Adipose tissue (tissue), 3 donors: Measurements from ENCODE around the gene TTF2. TPM values are rescaled to one million over a fixed set of nuclear protein-coding genes. Genes with fewer than 3 reads are reported as not detected.

Experiments used
- H3K27ac ChIP-seq: one replicate; pipeline ENCODE4 v1.5.1; 2013; ENCODE audit warnings: low read depth, low read length
- WGBS, 3 donors: extraction: QIAGEN DNeasy Blood & Tissue Kit; methylation state at CpG; one replicate each; pipeline ENCODE4 v1.1.7; 2013; 5-methylcytosine and 5-hydroxymethylcytosine counted together
- polyA plus RNA-seq, 3 donors: library from polyadenylated mRNA; stranded (reverse); fragments of 200-250 nt; gene quantifications; one replicate each; pipeline ENCODE4 v1.2.3, GENCODE V29; 2013
- donor health status: healthy with polysubstance abuse.
- donor health status: Bipolar disorder and iron deficiency.
- donor health status: healthy.

Gene TTF2
- polyA plus RNA-seq, result 1 to 10 TPM; 2.2 to 5.0 (median 4.8) TPM

DNA sequence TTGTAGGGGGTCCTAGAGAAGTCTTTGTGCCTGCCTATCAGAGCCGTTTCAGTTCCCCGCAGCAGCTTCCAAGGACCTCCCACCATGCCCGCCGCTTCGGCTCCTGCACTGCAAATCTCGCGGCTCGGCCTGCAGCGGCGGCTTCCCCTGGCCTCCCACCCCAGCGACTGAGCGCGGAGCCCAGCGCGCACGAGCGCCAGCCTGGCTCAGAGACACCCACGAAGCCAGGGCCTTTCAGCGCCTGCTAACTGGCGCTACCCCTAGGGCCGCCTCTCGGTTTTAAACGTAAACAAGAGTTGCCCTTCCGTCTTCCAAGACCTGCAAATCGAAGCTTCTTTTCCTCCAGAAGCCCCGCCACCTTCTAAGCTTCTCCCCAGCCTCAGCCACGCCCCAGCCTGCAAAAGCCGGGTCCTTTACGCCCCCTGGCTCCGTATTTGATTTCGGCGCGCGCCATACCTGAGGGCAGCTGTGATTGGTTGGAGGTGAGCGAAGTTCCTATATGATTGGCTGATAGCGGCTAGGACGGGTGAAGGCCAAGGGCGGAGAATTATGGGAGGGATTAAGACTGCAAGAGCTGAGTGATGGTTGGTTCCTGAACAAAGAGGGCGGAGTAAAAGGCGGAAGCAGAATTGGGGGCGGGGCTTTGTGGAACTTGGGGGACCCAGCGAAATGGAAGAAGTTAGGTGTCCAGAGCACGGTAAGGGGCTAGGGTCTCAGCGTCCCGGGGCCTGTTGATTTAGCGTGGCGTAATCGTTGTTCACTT lies at the start of gene TTF2:
Gene TTF2, plus strand, starts transcription at position 649 of the 763 bp plus-strand sequence. Its CDS starts 21 bp downstream, at position 670.
- no peak within 1 kb of the TSS for H3K27ac ChIP-seq
- 0% methylated on average over 48 of the region's 48 CpGs for WGBS, 3 donors

DNA sequence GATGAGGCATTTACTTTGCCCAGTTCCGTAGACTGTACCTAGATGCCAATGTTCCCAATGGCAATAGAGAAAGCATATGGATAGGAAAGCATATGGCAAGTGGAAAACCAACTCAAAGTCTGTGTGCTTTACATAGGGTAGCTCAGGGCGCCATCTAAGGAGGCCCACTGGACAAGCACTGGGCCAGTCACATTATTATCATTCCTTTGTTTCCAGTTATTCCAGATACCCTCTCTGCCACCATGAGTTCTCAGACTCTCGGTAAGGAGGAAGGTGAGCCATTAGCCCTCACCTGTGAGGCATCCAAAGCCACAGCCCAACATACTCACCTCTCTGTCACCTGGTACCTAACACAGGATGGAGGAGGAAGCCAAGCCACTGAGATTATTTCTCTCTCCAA lies 48.8 kb upstream of the TTF2 start:
- WGBS, 3 donors, result 95 to 100% (median 97%) methylated on average over 3 of the region's 3 CpGs

DNA sequence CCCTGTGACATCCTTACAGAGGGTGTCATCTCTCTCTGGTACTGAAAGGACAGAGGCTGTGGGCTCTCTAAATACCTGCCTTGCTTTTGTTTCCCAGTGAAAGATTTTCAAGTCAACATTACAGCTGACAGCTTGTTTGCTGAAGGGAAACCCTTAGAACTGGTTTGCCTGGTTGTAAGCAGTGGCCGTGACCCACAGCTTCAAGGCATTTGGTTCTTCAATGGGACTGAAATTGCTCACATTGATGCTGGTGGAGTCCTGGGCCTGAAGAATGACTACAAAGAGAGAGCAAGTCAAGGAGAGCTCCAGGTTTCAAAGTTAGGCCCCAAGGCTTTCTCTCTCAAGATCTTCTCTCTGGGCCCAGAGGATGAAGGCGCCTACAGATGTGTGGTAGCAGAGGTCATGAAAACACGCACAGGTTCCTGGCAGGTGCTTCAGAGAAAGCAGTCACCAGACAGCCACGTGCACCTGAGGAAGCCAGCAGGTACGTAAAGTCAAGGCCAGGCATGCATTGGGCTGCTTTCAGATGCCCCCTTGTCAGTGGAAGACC lies 46.7 kb upstream of the TTF2 start:
- no peak overlapping the region for H3K27ac ChIP-seq
- 54 to 95% (median 94%) methylated on average over 5 of the region's 5 CpGs for WGBS, 3 donors

More for the DNA sequence above, 48.8 kb upstream of the TTF2 start:
- no peak overlapping the region for H3K27ac ChIP-seq

DNA sequence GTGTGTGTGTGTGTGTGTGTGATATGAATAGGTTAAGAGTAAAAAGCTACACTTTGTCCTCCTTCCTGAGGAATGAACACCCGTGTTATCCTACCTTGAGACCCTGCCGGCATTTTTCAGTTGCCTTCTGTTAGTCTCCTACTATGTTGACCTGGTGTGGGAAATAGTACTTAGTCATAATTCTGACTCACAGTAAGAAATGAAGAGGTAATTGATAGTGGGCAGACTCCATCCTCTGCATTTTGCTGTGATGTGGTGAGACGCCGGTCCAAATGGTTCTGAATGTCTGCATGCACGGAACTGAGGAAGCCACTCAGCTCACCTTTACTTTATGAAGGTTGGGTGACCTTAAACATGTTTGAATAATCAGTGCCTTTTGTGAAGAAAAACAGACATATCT lies 45.9 kb upstream of the TTF2 start:
- H3K27ac ChIP-seq, result no peak overlapping the region

DNA sequence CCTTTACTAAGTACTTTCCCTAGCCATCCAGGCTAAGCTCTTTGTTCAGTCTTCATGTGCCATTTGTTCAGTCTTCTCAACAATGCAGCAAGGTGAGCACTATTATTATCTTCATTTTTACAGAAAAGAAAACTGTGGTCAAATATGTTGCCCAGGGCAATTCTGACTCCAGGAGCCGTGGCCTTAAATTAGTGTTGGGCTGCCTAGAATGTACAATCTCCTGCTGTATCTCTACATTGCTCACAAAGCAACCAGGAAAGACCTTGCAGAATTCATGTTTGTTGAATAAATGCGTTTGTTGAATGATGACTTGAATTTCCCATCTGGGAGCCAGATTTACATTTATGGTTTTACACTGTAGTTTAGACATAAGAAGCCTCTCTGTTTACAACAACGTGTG lies 44.4 kb upstream of the TTF2 start:
- H3K27ac ChIP-seq, result no peak overlapping the region
- 82 to 93% (median 90%) methylated on average over 3 of the region's 3 CpGs for WGBS, 3 donors

More for the DNA sequence above, 45.9 kb upstream of the TTF2 start:
- WGBS, 3 donors, result 91 to 93% (median 92%) methylated on average over 5 of the region's 5 CpGs

DNA sequence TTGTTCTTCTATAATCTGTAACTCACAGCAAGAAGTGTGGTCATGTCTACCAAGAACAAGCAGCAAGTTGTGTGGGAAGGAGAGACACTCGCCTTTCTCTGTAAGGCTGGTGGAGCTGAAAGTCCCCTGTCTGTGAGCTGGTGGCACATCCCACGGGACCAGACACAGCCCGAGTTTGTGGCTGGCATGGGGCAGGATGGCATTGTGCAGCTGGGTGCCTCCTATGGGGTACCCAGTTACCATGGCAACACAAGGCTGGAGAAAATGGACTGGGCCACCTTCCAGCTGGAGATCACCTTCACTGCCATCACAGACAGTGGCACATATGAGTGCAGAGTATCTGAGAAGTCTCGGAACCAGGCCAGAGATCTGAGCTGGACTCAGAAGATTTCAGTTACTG lies 43.1 kb upstream of the TTF2 start:
- H3K27ac ChIP-seq, result no peak overlapping the region
- 85 to 93% (median 85%) methylated on average over 4 of the region's 4 CpGs for WGBS, 3 donors

DNA sequence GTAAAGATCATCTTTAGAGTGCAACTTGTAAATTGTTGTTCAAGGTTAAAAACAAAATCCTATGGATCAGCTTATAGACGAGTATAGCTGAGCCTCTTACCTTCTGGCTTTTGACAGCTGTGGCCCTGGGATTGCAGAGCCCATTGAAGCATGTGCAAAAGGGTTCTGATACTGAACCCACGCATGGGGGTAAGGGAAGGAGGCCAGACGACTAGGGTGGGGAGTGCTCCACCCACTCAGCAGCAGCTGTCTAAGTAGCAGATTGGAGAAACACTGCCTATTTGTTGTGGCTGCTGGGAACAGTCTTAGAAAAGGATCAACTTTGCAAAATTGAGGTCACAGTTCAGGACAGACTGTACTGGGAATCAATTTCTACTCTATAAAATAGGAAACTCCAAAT lies 42.5 kb upstream of the TTF2 start:
- 56 to 60% (median 57%) methylated on average over 3 of the region's 3 CpGs for WGBS, 3 donors
- no peak overlapping the region for H3K27ac ChIP-seq

DNA sequence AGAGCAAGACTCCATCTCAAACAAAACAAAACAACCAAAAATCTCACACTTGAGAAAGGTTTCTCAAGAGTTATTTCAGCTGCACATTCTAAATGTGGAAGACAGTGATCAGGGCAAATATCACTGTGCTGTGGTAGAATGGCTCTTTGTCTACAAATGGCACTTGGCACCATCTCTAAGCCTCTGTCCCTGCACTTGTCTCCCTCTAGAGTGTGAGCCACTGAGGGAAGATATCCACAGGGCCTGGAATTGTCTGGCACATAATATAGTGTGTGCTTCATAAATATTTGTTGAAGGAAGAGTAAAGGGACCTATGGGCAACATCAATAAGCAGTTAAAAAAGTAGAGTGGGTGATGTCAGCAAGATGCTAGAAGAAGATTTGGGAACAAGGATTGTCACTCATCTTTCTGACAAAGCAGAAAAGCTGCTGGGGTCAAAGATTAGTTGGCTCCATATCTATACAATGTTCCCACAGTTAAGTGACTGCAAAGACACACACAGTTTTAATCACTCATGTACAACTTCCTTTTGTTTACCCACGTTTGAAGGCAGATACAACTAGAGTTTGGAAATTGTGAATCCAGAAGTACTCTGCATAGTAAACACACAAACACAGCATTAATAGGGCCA lies 39.5 kb upstream of the TTF2 start:
- 29 to 51% (median 47%) methylated on average over 1 of the region's 1 CpG for WGBS, 3 donors

DNA sequence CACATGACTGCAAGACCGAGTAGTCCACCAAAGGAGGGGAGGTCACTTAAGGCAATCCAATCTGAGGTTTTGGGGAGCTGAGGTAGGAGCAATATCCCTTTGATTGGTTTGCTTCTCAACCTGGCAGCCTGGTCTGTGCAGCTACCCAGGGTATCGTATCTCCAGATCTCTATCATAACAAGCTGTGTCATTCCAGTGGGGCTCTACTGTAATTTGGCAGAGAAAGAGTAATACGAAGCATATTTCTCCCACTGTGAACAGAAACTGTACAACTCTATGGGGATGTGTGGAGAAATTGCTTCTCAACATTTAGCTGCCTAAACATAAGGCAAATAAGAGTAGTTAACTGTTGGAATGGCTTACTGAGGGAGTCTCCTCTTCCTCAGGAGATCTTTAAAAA lies 38.0 kb upstream of the TTF2 start:
- H3K27ac ChIP-seq, result no peak overlapping the region
- 56 to 81% (median 75%) methylated on average over 3 of the region's 3 CpGs for WGBS, 3 donors

More for the DNA sequence above, 39.5 kb upstream of the TTF2 start:
- H3K27ac ChIP-seq, result no peak overlapping the region

DNA sequence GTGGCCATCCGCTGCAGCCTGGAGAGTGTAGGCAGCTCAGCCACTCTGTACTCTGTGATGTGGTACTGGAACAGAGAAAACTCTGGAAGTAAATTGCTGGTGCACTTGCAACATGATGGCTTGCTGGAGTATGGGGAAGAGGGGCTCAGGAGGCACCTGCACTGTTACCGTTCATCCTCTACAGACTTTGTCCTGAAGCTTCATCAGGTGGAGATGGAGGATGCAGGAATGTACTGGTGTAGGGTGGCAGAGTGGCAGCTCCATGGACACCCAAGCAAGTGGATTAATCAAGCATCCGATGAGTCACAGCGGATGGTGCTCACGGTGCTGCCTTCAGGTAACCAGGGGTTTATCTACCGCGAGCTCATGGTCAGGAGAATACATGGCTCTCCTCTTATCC lies 34.6 kb upstream of the TTF2 start:
- H3K27ac ChIP-seq, result no peak overlapping the region
- 97 to 98% (median 97%) methylated on average over 7 of the region's 7 CpGs for WGBS, 3 donors

DNA sequence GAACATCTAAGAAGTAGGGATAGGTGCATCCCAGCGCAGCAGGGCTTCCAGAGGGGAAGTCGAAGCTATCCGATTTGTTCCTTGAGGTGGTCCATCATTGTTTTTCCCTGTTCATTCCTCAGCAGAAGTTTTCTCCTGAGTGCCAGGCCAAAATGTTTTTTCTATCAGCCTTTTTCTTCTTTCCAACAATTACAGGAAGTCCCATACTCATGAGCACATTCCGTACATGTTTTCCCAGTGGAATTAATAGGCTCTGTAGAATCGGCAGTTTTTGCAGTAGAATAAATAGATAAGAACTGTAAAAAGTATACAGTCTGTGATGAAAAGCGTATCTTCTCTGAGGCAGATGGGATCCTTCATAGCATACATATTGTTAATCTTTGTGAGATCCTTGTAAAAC lies 33.8 kb upstream of the TTF2 start:
- H3K27ac ChIP-seq, result no peak overlapping the region
- 58 to 65% (median 62%) methylated on average over 6 of the region's 6 CpGs for WGBS, 3 donors

DNA sequence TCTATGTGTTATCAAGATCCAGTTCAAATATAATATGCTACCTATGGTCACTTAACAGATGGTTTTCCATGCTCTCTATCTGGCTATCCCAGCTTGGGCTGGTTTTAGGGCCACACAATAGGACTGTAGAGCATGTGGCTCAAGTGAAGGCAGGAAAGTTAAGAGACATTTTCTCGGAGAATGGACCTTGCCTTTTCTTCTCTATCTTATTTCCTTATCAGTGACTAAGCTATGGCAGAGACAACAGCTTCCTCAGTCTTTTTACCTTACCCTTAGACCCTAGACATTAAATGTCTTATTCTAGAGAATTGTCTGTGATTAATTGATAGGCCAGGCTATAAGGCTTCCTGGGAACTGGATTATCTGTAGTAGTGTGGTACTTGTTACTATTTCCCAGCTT lies 30.4 kb upstream of the TTF2 start:
- WGBS, 3 donors, result 82 to 90% (median 87%) methylated on average over 1 of the region's 1 CpG
- no peak overlapping the region for H3K27ac ChIP-seq

DNA sequence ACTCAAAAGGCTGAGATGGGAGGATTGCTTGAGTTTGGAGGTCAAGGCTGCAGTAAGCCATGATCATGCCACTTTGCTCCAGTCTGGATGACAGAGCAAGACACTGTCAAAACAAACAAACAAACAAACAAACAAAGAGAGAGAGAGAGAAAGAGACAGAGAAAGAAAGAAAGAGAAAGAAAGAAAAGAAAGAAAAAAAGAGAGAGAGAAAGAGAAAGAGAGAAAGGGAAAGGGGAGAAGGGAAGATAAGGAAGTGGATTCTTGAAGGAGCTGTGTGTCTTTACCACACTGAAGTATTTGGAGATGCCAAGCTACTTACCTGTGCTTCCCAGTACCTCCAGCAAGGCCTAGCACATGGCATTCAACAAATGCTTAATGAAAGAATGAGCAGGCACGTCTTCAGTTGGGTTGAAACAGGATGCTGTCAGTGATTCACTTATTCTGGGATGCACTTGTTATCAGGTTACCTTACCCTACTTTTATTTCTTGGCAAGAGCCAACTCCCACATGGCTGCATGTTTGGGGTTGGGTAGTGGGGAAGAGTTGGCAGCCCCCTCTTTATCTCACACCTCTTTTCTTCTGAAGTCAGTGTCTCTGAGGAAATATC lies 29.8 kb upstream of the TTF2 start:
- 82 to 96% (median 92%) methylated on average over 1 of the region's 1 CpG for WGBS, 3 donors
- no peak overlapping the region for H3K27ac ChIP-seq

DNA sequence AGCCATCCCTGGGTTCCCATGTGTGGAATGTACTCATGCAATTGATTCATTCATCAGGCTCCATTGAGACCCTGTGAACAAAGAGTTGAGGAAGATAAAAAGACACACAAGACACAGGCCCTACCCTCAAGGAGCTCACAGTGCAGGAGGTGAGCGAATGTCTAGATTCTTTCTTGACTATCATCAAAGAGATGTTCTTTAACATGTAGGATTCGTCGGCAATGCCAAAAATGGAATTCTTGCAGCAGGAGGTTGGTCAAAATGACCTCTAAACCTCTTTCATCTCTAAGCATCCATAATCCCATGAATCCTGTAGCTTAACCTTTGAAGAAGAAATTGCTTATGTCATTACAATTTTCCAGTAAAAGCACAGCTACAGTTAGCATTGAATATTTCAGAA lies 27.9 kb upstream of the TTF2 start:
- 93 to 94% (median 94%) methylated on average over 3 of the region's 3 CpGs for WGBS, 3 donors
- H3K27ac ChIP-seq, result no peak overlapping the region

DNA sequence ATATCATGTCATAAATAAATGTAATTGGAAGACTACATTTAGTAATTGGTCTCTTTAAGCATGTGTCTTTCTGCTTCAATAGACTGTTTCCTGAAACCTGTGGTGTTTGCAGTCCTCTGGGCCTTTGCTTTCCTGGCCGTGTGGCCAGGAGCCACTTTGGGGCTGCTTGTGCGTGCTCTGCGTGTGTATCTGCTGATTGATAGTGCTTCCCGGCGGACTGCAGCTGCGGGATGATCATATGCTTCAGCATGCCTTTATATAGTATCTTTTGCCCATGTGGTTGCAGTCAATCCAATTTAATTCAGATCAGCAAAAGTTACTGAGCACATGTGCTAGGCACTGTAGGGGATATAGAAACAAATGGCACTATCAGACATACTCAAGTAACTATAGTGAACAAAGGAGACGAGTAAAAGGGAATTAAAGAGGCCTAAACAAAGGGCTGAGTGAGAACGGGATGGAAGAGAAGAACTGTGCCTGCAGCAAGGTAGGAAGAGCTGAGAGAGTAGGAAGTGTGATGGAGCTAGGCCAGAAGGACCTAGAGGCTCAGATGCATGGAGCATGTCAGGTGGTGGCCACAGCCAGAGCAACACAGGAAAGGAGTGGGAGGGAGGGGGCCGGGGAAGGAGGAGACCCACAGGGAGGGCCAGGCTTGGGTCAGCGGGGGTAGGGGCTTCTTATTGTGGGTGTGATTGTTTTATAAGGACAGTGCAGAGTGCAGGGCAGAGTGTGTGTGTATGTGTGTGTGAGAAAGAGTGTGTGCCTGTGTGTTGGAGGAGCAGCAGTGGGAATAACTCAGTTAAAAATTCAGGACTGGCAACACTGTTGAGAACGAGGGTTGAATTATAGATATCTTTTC lies 27.2 kb upstream of the TTF2 start:
- no peak overlapping the region for H3K27ac ChIP-seq
- WGBS, 3 donors, result 67 to 78% (median 77%) methylated on average over 11 of the region's 11 CpGs

DNA sequence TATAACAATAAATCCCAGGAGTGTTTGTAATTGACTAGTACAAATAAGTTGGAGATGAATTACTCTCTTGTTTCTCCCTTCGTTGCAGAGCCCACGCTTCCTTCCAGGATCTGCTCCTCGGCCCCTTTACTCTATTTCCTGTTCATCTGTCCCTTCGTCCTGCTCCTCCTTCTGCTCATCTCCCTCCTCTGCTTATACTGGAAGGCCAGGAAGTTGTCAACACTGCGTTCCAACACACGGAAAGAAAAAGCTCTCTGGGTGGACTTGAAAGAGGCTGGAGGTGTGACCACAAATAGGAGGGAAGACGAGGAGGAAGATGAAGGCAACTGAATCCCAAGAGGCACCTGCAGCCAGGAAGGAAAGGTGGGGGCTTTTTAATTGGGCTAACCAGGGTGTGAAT lies 26.4 kb upstream of the TTF2 start:
- no peak overlapping the region for H3K27ac ChIP-seq
- 56 to 68% (median 57%) methylated on average over 7 of the region's 7 CpGs for WGBS, 3 donors

DNA sequence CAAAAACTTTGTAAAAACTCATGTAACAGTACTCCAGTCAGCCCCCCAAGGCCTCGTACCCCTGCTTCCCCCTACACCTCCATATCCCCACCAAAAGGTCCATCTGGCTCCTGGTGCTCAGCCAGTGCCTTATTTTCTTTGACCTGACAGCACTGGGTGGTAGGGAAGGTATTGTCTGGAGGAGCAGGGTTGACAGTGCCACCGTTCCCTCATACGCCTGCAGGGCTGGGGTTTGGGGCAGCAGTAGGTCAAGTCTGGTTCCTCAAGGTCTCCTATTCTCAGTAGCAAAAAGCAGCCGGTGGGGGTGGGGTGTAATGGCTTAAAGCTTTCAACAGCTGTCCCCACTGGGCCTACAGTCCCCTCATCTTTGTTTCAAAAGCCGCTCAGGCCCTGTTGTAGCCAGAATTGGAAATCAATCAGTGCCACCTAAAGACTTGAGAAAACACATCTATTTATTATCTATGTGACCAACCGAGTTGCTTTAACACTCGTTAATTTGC lies 25.3 kb upstream of the TTF2 start:
- no peak overlapping the region for H3K27ac ChIP-seq
- WGBS, 3 donors, result 86 to 93% (median 88%) methylated on average over 7 of the region's 7 CpGs

DNA sequence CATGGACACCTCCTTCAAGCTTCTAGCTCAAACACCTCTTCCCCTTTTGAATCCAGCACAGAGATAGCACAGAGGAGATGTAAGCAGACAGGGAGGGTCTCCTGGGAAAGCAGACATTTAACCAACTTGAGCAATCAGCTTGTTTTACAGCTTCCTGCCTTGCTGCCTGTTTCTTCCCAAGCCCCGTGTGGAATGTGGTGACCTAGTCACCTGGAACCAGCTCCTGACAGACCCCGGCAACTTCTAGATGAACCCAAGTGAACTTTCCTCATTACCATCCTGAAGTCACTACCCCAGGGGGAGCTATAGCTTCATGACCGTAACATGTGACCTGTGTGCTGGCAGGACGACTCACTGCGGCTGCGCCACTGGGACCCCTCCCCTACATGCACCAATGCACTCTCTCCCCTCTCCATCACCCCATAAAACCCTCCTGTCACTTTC lies 24.1 kb upstream of the TTF2 start:
- WGBS, 3 donors, result 60 to 77% (median 66%) methylated on average over 6 of the region's 6 CpGs
- no peak overlapping the region for H3K27ac ChIP-seq
